LNCaP clone FGC (cell line): ENCODE measurements around the gene CHAF1A.

ENCODE experiments used
- DNase-seq: peaks from one replicate; pipeline ENCODE4 v3.0.0-alpha.2; 2011; ENCODE audit warnings: low read depth
- H3K4me3 ChIP-seq: 2 replicates; pipeline ENCODE4 v1.5.1; 2011; ENCODE audit warnings: mild to moderate bottlenecking, low read depth, low read length, control low read depth
- CTCF ChIP-seq: IDR thresholded peaks from 2 replicates; pipeline ENCODE4 v1.5.1; 2012; ENCODE audit warnings: mild to moderate bottlenecking; ENCODE audit not compliant: control insufficient read depth, insufficient read depth; ENCODE audit errors: extremely low read depth

Gene CHAF1A

GRCh38 chr19:4428326-4428975 is 26.0 kb downstream of the CHAF1A start:
- no peak for DNase-seq
- TF ChIP-seq CTCF: no peak
- no peak overlapping the region for H3K4me3 ChIP-seq

DNA sequence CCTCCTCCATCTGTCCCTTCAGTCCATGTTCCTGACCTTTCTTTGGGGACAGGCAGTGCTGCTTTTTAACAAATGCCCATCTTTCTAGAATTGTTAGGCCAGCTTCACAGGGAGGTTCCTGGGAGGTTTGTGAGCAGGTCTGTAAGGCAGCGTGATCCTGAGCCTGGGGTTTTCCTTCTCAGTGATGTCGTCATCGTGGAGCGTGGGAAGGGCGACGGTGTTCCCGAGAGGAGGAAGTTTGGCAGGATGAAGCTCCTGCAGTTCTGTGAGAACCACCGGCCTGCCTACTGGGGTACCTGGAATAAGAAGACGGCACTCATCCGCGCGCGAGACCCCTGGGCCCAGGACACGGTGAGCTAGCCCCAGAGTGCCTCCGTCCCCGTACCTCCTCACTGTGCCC is 26.8 kb downstream of the CHAF1A start:
- no peak overlapping the region for H3K4me3 ChIP-seq
- DNase-seq: no peak
- TF ChIP-seq CTCF: no peak

GRCh38 chr19:4429771-4430171 is 27.3 kb downstream of the CHAF1A start:
- H3K4me3 ChIP-seq: no peak overlapping the region
- no peak for TF ChIP-seq CTCF
- DNase-seq: no peak

DNA sequence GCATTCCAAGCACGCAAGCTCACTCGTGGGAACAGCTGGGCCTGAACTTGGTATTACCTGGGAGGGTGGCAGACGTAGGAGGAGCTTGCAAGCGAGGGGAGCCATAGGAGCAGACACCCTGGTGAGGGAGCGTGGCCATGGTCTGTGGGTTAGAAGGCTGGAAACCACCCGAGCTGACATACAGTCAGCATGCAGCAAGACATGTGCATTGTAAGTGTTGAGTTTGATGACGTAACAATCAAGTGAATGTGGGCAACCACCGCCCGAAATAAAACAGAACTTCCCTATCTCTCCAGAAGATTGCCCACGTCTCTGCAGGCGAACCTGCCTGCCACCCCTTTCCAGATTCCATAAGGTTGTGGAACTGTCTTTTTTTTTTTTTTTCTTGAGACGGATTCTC is 28.3 kb downstream of the CHAF1A start:
- no peak overlapping the region for H3K4me3 ChIP-seq
- no peak for TF ChIP-seq CTCF
- DNase-seq: no peak

DNA sequence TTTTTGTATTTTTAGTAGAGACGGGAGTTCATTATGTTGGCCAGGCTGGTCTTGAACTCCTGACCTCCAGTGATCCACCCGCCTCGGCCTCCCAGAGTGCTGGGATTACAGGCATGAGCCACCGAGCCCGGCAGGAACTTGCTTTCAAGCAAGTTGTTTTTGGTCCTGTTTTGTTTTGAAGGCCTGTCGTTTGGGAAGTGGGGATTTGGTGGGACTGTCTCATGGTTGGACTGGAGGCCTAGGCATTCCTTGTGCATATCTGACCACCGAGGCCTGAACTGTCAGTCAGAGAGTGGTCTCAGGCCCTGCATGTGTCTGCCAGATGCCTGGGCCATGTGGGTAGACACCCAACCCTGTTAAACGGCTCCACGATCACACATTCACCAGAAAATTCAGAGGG is 28.9 kb downstream of the CHAF1A start:
- DNase-seq: no peak
- no peak overlapping the region for H3K4me3 ChIP-seq
- no peak for TF ChIP-seq CTCF

- DNase-seq: no peak
- H3K4me3 ChIP-seq: no peak overlapping the region
- TF ChIP-seq CTCF: no peak
Measured at GRCh38 chr19:4431808-4432674, 29.6 kb downstream of the CHAF1A start.
